ENCODE measurements around the gene ITGA3.

ITGA3 gene

DNA sequence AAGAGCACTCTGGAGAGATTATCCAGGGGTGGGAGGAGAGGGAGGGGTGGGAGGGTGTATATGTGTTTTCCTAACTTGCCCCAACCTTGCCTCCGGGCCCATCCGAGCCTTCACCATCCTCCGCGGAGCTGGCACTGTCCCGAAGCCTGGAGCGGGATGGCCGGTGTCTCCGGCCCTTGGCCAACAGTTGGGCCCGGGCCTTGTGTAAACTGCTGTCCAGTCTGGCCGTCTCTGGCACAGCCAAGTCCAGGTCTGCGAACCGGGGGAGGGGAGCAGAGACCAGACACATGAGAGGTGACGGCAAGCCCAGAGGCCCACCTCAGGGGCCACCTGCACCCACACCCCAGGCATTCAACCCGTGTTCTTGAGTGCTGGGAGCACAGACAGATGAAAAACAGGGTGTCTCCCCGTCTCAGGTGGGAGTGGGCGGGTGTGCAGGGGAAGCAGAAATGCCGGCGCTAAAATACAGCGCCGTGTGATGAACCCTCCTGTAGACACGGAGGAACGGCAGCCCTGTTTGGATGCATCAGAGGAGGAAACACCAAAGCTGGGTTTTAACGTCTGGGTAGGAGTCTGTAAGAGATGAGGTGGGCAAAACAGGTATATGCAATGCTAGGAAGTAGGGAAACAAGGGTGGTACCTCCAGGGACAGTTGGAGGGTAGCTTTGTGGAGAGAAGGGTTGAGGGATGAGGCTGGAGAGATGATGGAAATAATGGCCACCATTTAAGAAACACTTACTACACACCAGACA, 62.3 kb downstream of the ITGA3 start:
- TF ChIP-seq, protein P1, sequence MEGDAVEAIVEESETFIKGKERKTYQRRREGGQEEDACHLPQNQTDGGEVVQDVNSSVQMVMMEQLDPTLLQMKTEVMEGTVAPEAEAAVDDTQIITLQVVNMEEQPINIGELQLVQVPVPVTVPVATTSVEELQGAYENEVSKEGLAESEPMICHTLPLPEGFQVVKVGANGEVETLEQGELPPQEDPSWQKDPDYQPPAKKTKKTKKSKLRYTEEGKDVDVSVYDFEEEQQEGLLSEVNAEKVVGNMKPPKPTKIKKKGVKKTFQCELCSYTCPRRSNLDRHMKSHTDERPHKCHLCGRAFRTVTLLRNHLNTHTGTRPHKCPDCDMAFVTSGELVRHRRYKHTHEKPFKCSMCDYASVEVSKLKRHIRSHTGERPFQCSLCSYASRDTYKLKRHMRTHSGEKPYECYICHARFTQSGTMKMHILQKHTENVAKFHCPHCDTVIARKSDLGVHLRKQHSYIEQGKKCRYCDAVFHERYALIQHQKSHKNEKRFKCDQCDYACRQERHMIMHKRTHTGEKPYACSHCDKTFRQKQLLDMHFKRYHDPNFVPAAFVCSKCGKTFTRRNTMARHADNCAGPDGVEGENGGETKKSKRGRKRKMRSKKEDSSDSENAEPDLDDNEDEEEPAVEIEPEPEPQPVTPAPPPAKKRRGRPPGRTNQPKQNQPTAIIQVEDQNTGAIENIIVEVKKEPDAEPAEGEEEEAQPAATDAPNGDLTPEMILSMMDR (IDR thresholded peaks at IDR 0.05; ENCODE audit: insufficient read depth, low read depth, low read length, missing control alignments) = no peak

DNA sequence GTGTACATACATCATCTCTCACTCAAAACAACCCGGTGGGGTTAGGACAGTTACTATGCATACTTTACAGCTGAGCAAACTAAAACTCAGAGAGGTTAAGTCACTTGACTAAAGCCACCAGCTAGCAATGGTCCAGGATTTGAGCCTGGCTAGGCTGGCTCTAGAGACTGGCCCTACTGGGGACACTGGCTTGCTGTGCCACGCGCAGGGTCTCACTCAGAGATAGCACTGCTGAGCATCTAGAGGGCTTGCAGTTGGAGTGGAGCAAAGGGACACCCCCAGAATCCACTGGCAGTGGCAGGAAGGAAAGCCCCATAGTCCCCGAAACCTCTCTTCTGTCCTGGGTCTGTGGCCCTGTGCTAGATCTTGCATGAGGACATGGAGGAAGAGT, 62.9 kb downstream of the ITGA3 start:
- H3K4me3 ChIP-seq (ENCODE audit: low read length) = no peak overlapping the region
- TF ChIP-seq, protein P1 (IDR thresholded peaks at IDR 0.05; ENCODE audit: insufficient read depth, low read depth, low read length, missing control alignments) = no peak
- no peak for DNase-seq (ENCODE audit: low read depth)

More for the DNA sequence above, 62.3 kb downstream of the ITGA3 start:
- no peak for DNase-seq (ENCODE audit: low read depth)
- no peak overlapping the region for H3K4me3 ChIP-seq (ENCODE audit: low read length)

DNA sequence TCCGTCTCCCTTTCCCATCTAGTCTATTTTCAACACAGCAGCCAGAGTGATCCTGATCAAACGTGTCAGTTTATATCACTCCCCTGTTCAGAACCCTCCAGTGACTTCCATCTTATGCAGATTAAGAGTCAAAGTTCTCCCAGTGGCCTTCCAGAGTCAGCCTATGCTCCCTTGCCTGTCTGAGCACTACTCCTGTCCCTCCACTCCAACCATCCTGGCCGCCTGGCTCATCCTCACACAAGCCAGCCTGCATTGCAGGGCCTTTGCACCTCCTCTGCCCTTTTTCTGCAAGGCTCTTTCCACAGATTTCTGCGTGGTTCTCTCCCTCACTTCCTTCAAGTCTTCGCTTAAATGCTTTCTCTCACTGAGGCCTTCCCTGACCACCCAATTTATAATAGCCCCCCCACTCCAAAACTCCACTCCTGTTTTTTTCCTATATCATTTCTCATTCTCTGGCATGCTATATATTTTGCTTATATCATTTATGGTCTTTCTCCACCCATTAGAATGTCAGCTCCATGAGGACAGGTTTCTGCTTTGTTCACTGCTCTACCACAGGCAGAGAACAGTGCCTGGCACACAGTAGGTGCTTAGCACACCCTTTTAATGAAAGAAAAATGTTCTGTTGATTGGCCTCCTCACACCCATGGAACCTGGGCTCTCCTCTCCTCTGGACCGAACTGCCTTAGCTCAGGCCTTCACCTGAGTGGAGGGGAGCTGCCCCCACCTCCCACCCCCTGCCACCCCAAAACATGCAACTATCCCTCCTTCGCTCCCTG, 64.8 kb downstream of the ITGA3 start:
- TF ChIP-seq, protein P1 (IDR thresholded peaks at IDR 0.05; ENCODE audit: insufficient read depth, low read depth, low read length, missing control alignments) = no peak
- DNase-seq (ENCODE audit: low read depth) = no peak
- no peak overlapping the region for H3K4me3 ChIP-seq (ENCODE audit: low read length)

DNA sequence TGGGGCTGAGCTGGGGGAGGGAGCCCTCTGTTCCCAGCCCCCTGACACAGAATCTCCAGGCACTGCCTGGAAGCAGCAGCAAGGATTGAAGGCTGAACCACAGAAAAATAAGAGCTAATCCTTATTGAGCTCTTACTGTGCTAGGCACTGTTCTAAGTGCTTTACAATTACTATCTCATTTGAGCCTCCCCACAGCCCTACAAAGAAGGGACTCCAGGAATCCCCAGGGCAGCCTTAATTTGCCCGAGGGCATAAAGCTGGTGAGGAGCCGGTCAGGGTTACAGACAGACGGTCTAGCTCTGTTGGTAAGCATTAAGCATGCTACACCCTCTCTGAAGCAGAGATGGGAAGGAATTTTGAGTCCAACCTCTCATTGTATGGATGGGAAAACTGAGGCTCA, 67.0 kb downstream of the ITGA3 start:
- DNase-seq (ENCODE audit: low read depth) = no peak
- H3K4me3 ChIP-seq (ENCODE audit: low read length) = no peak overlapping the region
- TF ChIP-seq, protein P1 (IDR thresholded peaks at IDR 0.05; ENCODE audit: insufficient read depth, low read depth, low read length, missing control alignments) = no peak

DNA sequence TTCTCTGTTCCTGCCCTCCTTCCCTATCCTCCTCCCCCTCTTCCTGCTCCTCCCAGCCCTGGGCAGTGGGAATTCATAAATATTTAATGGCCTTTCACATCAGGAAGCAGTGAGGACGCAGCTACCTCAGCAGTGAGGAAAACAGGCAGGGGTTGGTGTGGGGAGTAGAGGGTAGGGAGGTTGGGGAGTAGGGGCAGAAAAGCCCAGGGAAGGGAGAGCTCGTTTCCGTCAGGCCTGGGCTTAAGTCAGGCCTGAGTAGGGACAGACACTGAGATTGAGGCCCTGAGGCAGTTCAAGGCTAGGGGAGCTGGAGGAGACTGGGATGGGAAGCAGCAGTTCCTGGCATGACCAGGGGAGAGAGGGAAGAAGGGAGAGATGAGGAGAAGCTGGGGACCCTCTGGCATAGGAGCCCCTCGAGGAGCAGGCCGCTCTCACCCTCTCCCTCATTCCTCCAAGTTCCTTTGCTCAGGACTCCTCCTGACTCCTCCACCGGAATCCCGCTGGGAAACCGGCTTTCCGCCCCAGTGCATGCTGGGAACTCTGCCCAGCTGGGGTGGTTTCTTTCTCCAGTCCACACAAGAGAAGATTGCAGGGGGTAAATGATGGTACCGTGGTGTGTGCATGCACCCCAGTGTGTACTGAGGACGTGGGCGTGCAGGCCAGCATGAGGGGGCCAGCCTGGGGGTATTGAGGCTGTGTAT, 67.9 kb downstream of the ITGA3 start:
- DNase-seq (ENCODE audit: low read depth) = no peak
- TF ChIP-seq, protein P1 (IDR thresholded peaks at IDR 0.05; ENCODE audit: insufficient read depth, low read depth, low read length, missing control alignments) = no peak
- no peak overlapping the region for H3K4me3 ChIP-seq (ENCODE audit: low read length)

DNA sequence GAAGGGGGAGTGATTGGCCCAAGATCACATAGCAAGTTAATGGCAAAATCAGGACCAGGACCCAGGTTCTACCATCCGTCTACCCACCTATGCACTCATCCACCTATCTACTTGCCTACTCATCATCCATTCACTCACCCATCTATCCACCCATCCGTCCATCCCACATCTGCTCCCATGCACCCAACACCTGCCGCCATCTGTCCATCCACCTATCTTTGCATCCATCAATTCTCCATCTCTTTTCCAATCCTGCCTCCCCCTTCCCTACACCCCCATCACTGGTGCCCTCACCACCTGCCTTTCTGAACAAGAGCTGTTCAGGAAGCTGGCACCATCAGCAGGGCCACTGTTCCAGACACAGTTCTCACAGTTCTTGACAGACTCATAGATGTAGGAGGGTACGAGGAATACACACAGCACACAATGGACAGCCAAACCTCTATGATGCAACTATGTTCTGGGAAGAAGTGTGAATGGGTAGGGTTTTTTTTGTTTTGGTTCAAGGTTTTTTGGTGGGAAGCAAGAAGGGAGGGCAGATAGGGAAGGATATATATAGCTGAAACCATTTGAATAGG, 69.6 kb downstream of the ITGA3 start:
- no peak for DNase-seq (ENCODE audit: low read depth)
- TF ChIP-seq, protein P1 (IDR thresholded peaks at IDR 0.05; ENCODE audit: insufficient read depth, low read depth, low read length, missing control alignments) = no peak
- H3K4me3 ChIP-seq (ENCODE audit: low read length) = no peak overlapping the region
